ENCODE results near the gene STEAP3. TPM values are rescaled to one million over a fixed set of nuclear protein-coding genes. Genes with fewer than 3 reads are reported as not detected.
A peak's percentile ranks its signal among the peaks of the same experiment; 100 is the strongest.

STEAP3 gene
- total RNA-seq, 1 donor from 2014 or later: 38.8 TPM

GRCh38 chr2:119249855-119250717 lies 26.5 kb downstream of the STEAP3 start:
- H3K4me3 ChIP-seq (ENCODE audit: low read depth, low read length): no peak overlapping the region
- DNase-seq (ENCODE audit: low read depth): no peak
- no peak for TF ChIP-seq CTCF (IDR thresholded peaks at IDR 0.05; ENCODE audit: insufficient read depth, low read length, poor library complexity, severe bottlenecking)
- H3K36me3 ChIP-seq (ENCODE audit: control insufficient read depth, insufficient read depth, low read length): peaks cover 1% of the 10 kb centered on the region
- H3K27me3 ChIP-seq (ENCODE audit: control insufficient read depth, insufficient read depth, low read length): no peaks in the 10 kb centered on the region

- H3K4me3 ChIP-seq (ENCODE audit: low read depth, low read length): no peak overlapping the region
- H3K27me3 ChIP-seq (ENCODE audit: control insufficient read depth, insufficient read depth, low read length): no peaks in the 10 kb centered on the region
- peaks cover 1% of the 10 kb centered on the region for H3K36me3 ChIP-seq (ENCODE audit: control insufficient read depth, insufficient read depth, low read length)
- no peak for TF ChIP-seq CTCF (IDR thresholded peaks at IDR 0.05; ENCODE audit: insufficient read depth, low read length, poor library complexity, severe bottlenecking)
- no peak for DNase-seq (ENCODE audit: low read depth)
Observed at GRCh38 chr2:119250718-119251290, 27.2 kb downstream of the STEAP3 start.

- no peak for DNase-seq (ENCODE audit: low read depth)
- Histone ChIP-seq H3K36me3 (ENCODE audit: control insufficient read depth, insufficient read depth, low read length) (peaks cover 1% of the 10 kb centered on the region), H3K4me3 (ENCODE audit: low read depth, low read length) (no peak overlapping the region), H3K27me3 (ENCODE audit: control insufficient read depth, insufficient read depth, low read length) (no peaks in the 10 kb centered on the region)
- no peak for TF ChIP-seq CTCF (IDR thresholded peaks at IDR 0.05; ENCODE audit: insufficient read depth, low read length, poor library complexity, severe bottlenecking)
Observed at GRCh38 chr2:119251652-119252051, 28.0 kb downstream of the STEAP3 start.

- peak; percentile 5 for TF ChIP-seq CTCF (IDR thresholded peaks at IDR 0.05; ENCODE audit: insufficient read depth, low read length, poor library complexity, severe bottlenecking)
- no peaks in the 10 kb centered on the region for H3K27me3 ChIP-seq (ENCODE audit: control insufficient read depth, insufficient read depth, low read length)
- H3K4me3 ChIP-seq (ENCODE audit: low read depth, low read length): no peak overlapping the region
- peaks cover 1% of the 10 kb centered on the region for H3K36me3 ChIP-seq (ENCODE audit: control insufficient read depth, insufficient read depth, low read length)
- peak; percentile 96 for DNase-seq (ENCODE audit: low read depth)
Observed at GRCh38 chr2:119252186-119253113, 28.8 kb downstream of the STEAP3 start.

GRCh38 chr2:119253114-119253702 lies 29.6 kb downstream of the STEAP3 start:
- H3K4me3 ChIP-seq (ENCODE audit: low read depth, low read length): no peak overlapping the region
- TF ChIP-seq CTCF (IDR thresholded peaks at IDR 0.05; ENCODE audit: insufficient read depth, low read length, poor library complexity, severe bottlenecking): no peak
- H3K36me3 ChIP-seq (ENCODE audit: control insufficient read depth, insufficient read depth, low read length): peaks cover 1% of the 10 kb centered on the region
- no peak for DNase-seq (ENCODE audit: low read depth)
- no peaks in the 10 kb centered on the region for H3K27me3 ChIP-seq (ENCODE audit: control insufficient read depth, insufficient read depth, low read length)
